SK-N-SH (cell line): ENCODE measurements around the gene GALNT18. TPM values are rescaled to one million over a fixed set of nuclear protein-coding genes. Genes with fewer than 3 reads are reported as not detected.

Source experiments
- CTCF ChIA-PET: fragments of 300-600, 350-600 bp; formaldehyde crosslinking; extraction: SDS; loops from one replicate; lab custom pipeline; 2021; lab: Yijun Ruan, JAX
- POLR2A ChIA-PET: fragments of 350-600 bp; sonication (Branson Sonifier 250); formaldehyde crosslinking; extraction: SDS; loops from one replicate; lab custom pipeline; 2020; ENCODE audit warnings: antibody characterized with exemption, inconsistent platforms; lab: Yijun Ruan, JAX
- DNase-seq: peaks from one replicate; pipeline ENCODE4 v3.0.0; 2012
- H2AFZ ChIP-seq: fragments of 200-600 bp; sonication (generic); 2 replicates; pipeline ENCODE4 v1.8.1; 2016; ENCODE audit warnings: antibody characterized with exemption, mild to moderate bottlenecking, low read depth
- H3F3A ChIP-seq: fragments of 200-600 bp; sonication (generic); replicated peaks from 2 replicates; pipeline ENCODE3; 2016; ENCODE audit warnings: antibody characterized with exemption, mild to moderate bottlenecking; ENCODE audit not compliant: insufficient read depth
- H3K27ac ChIP-seq, 2 experiments: fragments of 200-500 bp in 1 of 2; fragments of 200-600 bp in 1 of 2; sonication (Bioruptor generic) in 1 of 2; sonication (generic), shearing (Covaris generic) in 1 of 2; 2 replicates each; pipeline versions ENCODE4 v1.5.1 to v1.6.1; 2014 to 2016; ENCODE audit warnings: low read depth in 2 of 2, inconsistent platforms in 1 of 2, low read length in 1 of 2, mild to moderate bottlenecking in 1 of 2, mixed read lengths in 1 of 2
- H3K27me3 ChIP-seq: fragments of 200-600 bp; sonication (generic), shearing (Covaris generic); 2 replicates; pipeline ENCODE4 v1.6.1; 2016; ENCODE audit warnings: mixed run types; ENCODE audit not compliant: insufficient read depth
- H3K36me3 ChIP-seq, 2 experiments: fragments of 200-500 bp in 1 of 2; fragments of 200-600 bp in 1 of 2; sonication (Bioruptor generic) in 1 of 2; sonication (generic) in 1 of 2; replicated peaks in 1 of 2; 2 replicates each; pipeline versions ENCODE3 to v1.5.1; 2014 to 2016; ENCODE audit warnings: low read length in 1 of 2, mild to moderate bottlenecking in 1 of 2; ENCODE audit not compliant: insufficient read depth in 2 of 2, control insufficient read depth in 1 of 2
- H3K4me1 ChIP-seq, 2 experiments: fragments of 200-500 bp in 1 of 2; fragments of 200-600 bp in 1 of 2; sonication (Bioruptor generic) in 1 of 2; sonication (generic), shearing (Covaris generic) in 1 of 2; 2 replicates each; pipeline versions ENCODE4 v1.5.1 to v1.6.1; 2014 to 2016; ENCODE audit warnings: low read depth in 1 of 2, low read length in 1 of 2, mixed run types in 1 of 2; ENCODE audit not compliant: insufficient read depth in 2 of 2, control insufficient read depth in 1 of 2
- H3K4me2 ChIP-seq: fragments of 200-600 bp; sonication (generic), shearing (Covaris generic); 2 replicates; pipeline ENCODE4 v1.6.1; 2017; ENCODE audit warnings: mixed run types
- H3K4me3 ChIP-seq, 2 experiments: fragments of 200-500 bp in 1 of 2; fragments of 200-600 bp in 1 of 2; sonication (Bioruptor generic) in 1 of 2; sonication (generic), shearing (Covaris generic) in 1 of 2; 2 replicates each; pipeline versions ENCODE4 v1.5.1 to v1.8.1; 2014 to 2016; ENCODE audit warnings: low read depth in 2 of 2, inconsistent platforms in 1 of 2, low read length in 1 of 2, mild to moderate bottlenecking in 1 of 2, mixed read lengths in 1 of 2, moderate library complexity in 1 of 2
- H3K79me2 ChIP-seq: fragments of 200-600 bp; sonication (generic); 2 replicates; pipeline ENCODE4 v1.8.1; 2017; ENCODE audit warnings: mild to moderate bottlenecking; ENCODE audit not compliant: insufficient read depth
- H3K9ac ChIP-seq: fragments of 200-600 bp; sonication (generic); 2 replicates; pipeline ENCODE4 v1.6.1; 2017; ENCODE audit warnings: mixed run types
- H3K9me2 ChIP-seq: fragments of 200-600 bp; sonication (generic); 2 replicates; pipeline ENCODE4 v1.6.1; 2017; ENCODE audit warnings: mixed run types
- H3K9me3 ChIP-seq: fragments of 200-600 bp; sonication (generic); 2 replicates; pipeline ENCODE4 v1.6.1; 2017; ENCODE audit warnings: mixed run types, mild to moderate bottlenecking, moderate library complexity
- H4K20me1 ChIP-seq: fragments of 200-600 bp; sonication (generic); 2 replicates; pipeline ENCODE4 v1.6.1; 2017; ENCODE audit warnings: mild to moderate bottlenecking, mixed run types; ENCODE audit not compliant: insufficient read depth
- CHD2 ChIP-seq: fragments of 150-350 bp; IDR thresholded peaks from 2 replicates; pipeline ENCODE4 v1.6.1; 2018; ENCODE audit warnings: low read length; ENCODE audit not compliant: partially characterized antibody
- EP300 ChIP-seq, 2 experiments: IDR thresholded peaks; 2 replicates each; pipeline versions ENCODE4 v1.4.0 to v1.6.1; 2012; ENCODE audit warnings: borderline replicate concordance in 1 of 2, low read depth in 1 of 2, low read length in 1 of 2
- EZH2phosphoT487 ChIP-seq: fragments of 200-600 bp; sonication (generic); IDR thresholded peaks from 2 replicates; pipeline ENCODE4 v1.6.1; 2017; ENCODE audit warnings: low read depth, mixed run types, mild to moderate bottlenecking, antibody characterized with exemption, moderate library complexity, borderline replicate concordance
- FOXJ3 ChIP-seq: sonication (generic); formaldehyde crosslinking; IDR thresholded peaks from 2 replicates; pipeline ENCODE4 v1.5.1; 2020; ENCODE audit warnings: mild to moderate bottlenecking, missing genetic modification reagents
- FOXM1 ChIP-seq: IDR thresholded peaks from 2 replicates; pipeline ENCODE4 v1.4.0; 2012; ENCODE audit warnings: low read depth, mild to moderate bottlenecking
- GATA2 ChIP-seq: sonication (generic); formaldehyde crosslinking; IDR thresholded peaks from 2 replicates; pipeline ENCODE4 v1.5.0; 2020; ENCODE audit warnings: mild to moderate bottlenecking, missing genetic modification reagents
- JUND ChIP-seq: IDR thresholded peaks from 2 replicates; pipeline ENCODE4 v1.4.0; 2012
- MAX ChIP-seq: IDR thresholded peaks from 2 replicates; pipeline ENCODE4 v1.4.0; 2012; ENCODE audit warnings: low read depth
- MEF2A ChIP-seq: IDR thresholded peaks from 2 replicates; pipeline ENCODE4 v1.4.0; 2012; ENCODE audit warnings: low read depth, borderline replicate concordance
- MXI1 ChIP-seq: IDR thresholded peaks from 2 replicates; pipeline ENCODE4 v1.6.1; 2012; ENCODE audit warnings: mild to moderate bottlenecking, low read depth, low read length, improper control_type of control experiment
- NFIC ChIP-seq: IDR thresholded peaks from 2 replicates; pipeline ENCODE4 v1.4.0; 2012; ENCODE audit warnings: borderline replicate concordance
- PBX3 ChIP-seq: IDR thresholded peaks from 2 replicates; pipeline ENCODE4; 2012
- POLR2AphosphoS5 ChIP-seq: IDR thresholded peaks from 2 replicates; pipeline ENCODE4 v1.6.1; 2012; ENCODE audit warnings: low read depth, low read length
- RAD21 ChIP-seq: IDR thresholded peaks from 2 replicates; pipeline ENCODE4 v1.6.1; 2012; ENCODE audit warnings: mild to moderate bottlenecking, low read length
- RCOR1 ChIP-seq: fragments of 150-350 bp; IDR thresholded peaks from 2 replicates; pipeline ENCODE4 v1.6.1; 2017; ENCODE audit warnings: antibody characterized with exemption, low read length
- RFX5 ChIP-seq: IDR thresholded peaks from 2 replicates; pipeline ENCODE4 v1.6.1; 2012; ENCODE audit warnings: mild to moderate bottlenecking, improper control_type of control experiment, low read length
- RXRA ChIP-seq: IDR thresholded peaks from 2 replicates; pipeline ENCODE4 v1.4.0; 2012; ENCODE audit warnings: low read depth, mild to moderate bottlenecking, borderline replicate concordance
- SIN3A ChIP-seq: IDR thresholded peaks from 2 replicates; pipeline ENCODE4 v1.6.1; 2012; ENCODE audit warnings: low read depth, mild to moderate bottlenecking, low read length, moderate library complexity, borderline replicate concordance
- SMC3 ChIP-seq: IDR thresholded peaks from 2 replicates; pipeline ENCODE4 v1.6.1; 2012; ENCODE audit warnings: low read depth, low read length, improper control_type of control experiment
- TCF12 ChIP-seq: IDR thresholded peaks from 2 replicates; pipeline ENCODE4 v1.4.0; 2012
- TEAD4 ChIP-seq: IDR thresholded peaks from 2 replicates; pipeline ENCODE4 v1.4.0; 2012; ENCODE audit warnings: mild to moderate bottlenecking, borderline replicate concordance; ENCODE audit not compliant: insufficient read depth
- USF2 ChIP-seq: fragments of 150-350 bp; IDR thresholded peaks from 2 replicates; pipeline ENCODE4 v1.6.1; 2017; ENCODE audit warnings: antibody characterized with exemption, low read length, low read depth, borderline replicate concordance
- WGBS: methylation state at CpG from one replicate; pipeline ENCODE4 v1.1.6; 2017; ENCODE audit warnings: low lambda C conversion rate; 5-methylcytosine and 5-hydroxymethylcytosine counted together
- polyA plus RNA-seq, 3 experiments: library from polyadenylated mRNA; depleted of rRNA; stranded (reverse); fragments of >200 nt; gene quantifications; 2 replicates each; pipeline ENCODE4 v1.2.3, GENCODE V29; 2012

GALNT18 gene
- polyA plus RNA-seq, 1 of the 3 experiments (the other 2 are of a cell fraction), result 0.64 TPM

GRCh38 chr11:11407763-11408084 lies 214.1 kb downstream of the GALNT18 start:
- H3K79me2 ChIP-seq, result no peaks in the 10 kb centered on the region
- no peaks in the 10 kb centered on the region for H3K9me2 ChIP-seq
- peak overlapping the region in 1 of 2 experiments; percentile 89; a peak in 2 of 4 replicates for H3K27ac ChIP-seq
- no peak overlapping the region for H2AFZ ChIP-seq
- no peak for TF ChIP-seq SIN3A
- no peak for TF ChIP-seq JUND
- TF ChIP-seq RXRA, result no peak
- no peak for TF ChIP-seq PBX3
- TF ChIP-seq EZH2phosphoT487, result no peak
- no peak for TF ChIP-seq MXI1
- TF ChIP-seq TEAD4, result no peak
- no peak for TF ChIP-seq MEF2A
- no peak for TF ChIP-seq NFIC
- no peak for TF ChIP-seq EP300 (IDR thresholded peaks at IDR 0.05; ENCODE audit: borderline replicate concordance in 1 of 2, low read depth in 1 of 2, low read length in 1 of 2)
- TF ChIP-seq, all 33 proteins: peak for 0
- no peaks in the 10 kb centered on the region for H4K20me1 ChIP-seq
- H3K4me3 ChIP-seq, result no peak overlapping the region
- H3K4me1 ChIP-seq, result peaks cover 0 to 46% of the 10 kb centered on the region in 2 experiments; a peak in 2 of 4 replicates
- DNase-seq, result no peak
- no peak overlapping the region for H3K9ac ChIP-seq
- POLR2A ChIA-PET, result no interaction called here
- no peaks in the 10 kb centered on the region for H3K36me3 ChIP-seq
- no peaks in the 10 kb centered on the region for H3F3A ChIP-seq
- 77% methylated on average over 5 of the region's 5 CpGs for WGBS
- peaks cover 4% of the 10 kb centered on the region; the same call in 1 of the 2 replicates for H3K27me3 ChIP-seq
- no peak overlapping the region for H3K4me2 ChIP-seq
- CTCF ChIA-PET, result interaction anchor here (0.6 to 3.7 kb wide), 11 partner anchors 9 to 615 kb away, joined by 3 to 13 read pairs (median 3); partner anchors contain the start of gene GALNT18
- no peaks in the 10 kb centered on the region for H3K9me3 ChIP-seq

- Histone ChIP-seq H3K4me2 (no peak overlapping the region), H3K79me2 (no peaks in the 10 kb centered on the region), H3K9me2 (no peaks in the 10 kb centered on the region), H4K20me1 (no peaks in the 10 kb centered on the region), H3K27ac (peak overlapping the region in 1 of 2 experiments; percentile 89; a peak in 2 of 4 replicates), H3K9ac (no peak overlapping the region), H3K9me3 (no peaks in the 10 kb centered on the region), H3K36me3 (no peaks in the 10 kb centered on the region), H3F3A (no peaks in the 10 kb centered on the region), H2AFZ (no peak overlapping the region), H3K4me1 (peaks cover 0 to 46% of the 10 kb centered on the region in 2 experiments; a peak in 2 of 4 replicates), H3K4me3 (no peak overlapping the region), H3K27me3 (peaks cover 4% of the 10 kb centered on the region; the same call in 1 of the 2 replicates)
- CTCF ChIA-PET, result interaction anchor here (0.5 to 3.7 kb wide), 14 partner anchors 9 to 614 kb away, joined by 3 to 13 read pairs (median 3); partner anchors contain the start of gene GALNT18
- TF ChIP-seq CHD2, result no peak
- peak; percentile 87; the same call in 1 of the 2 replicates for TF ChIP-seq MXI1
- peak; percentile 31 for TF ChIP-seq RFX5
- peak; percentile 89 for TF ChIP-seq RCOR1
- peak; percentile 39; the same call in 1 of the 2 replicates for TF ChIP-seq RAD21
- TF ChIP-seq TEAD4, result no peak
- TF ChIP-seq POLR2AphosphoS5, result no peak
- no peak for TF ChIP-seq TCF12
- peak; percentile 69 for TF ChIP-seq GATA2 (CRISPR knock-in tag)
- no peak for TF ChIP-seq PBX3
- no peak for TF ChIP-seq MAX
- TF ChIP-seq USF2, result no peak
- TF ChIP-seq SMC3, result no peak
- no peak for TF ChIP-seq SIN3A
- peak in 1 of 2 experiments; percentile 75; a peak in 2 of 4 replicates for TF ChIP-seq EP300 (IDR thresholded peaks at IDR 0.05; ENCODE audit: borderline replicate concordance in 1 of 2, low read depth in 1 of 2, low read length in 1 of 2)
- no peak for TF ChIP-seq FOXM1
- TF ChIP-seq JUND, result no peak
- no peak for TF ChIP-seq FOXJ3 (CRISPR knock-in tag)
- DNase-seq, result peak; percentile 70
- WGBS, result 54% methylated on average over 8 of the region's 9 CpGs
- POLR2A ChIA-PET, result no interaction called here
Observed at GRCh38 chr11:11407065-11407762, 214.6 kb downstream of the GALNT18 start.
